ENCODE data around the gene PGF.

Gene PGF

DNA sequence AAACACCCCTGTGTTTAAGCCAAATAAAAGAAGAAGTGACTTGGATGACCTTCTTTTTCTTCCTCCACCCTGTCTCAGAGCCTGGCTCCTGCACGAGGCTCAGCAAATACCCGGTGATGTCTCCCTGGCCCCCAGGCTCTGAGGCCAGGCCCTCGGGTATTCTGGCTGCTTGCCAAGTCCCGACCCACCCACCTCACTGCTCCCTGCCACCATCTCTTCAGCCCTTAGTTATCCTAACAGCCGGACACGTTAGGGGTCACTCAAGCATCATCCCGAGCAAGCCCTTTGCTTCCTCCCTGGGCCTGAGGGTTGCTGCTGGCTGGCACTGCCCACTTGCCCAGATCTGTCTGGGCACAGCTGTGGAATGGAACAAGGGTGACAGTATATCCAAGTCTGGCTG, 39.6 kb downstream of the PGF start:
- no peak for DNase-seq

DNA sequence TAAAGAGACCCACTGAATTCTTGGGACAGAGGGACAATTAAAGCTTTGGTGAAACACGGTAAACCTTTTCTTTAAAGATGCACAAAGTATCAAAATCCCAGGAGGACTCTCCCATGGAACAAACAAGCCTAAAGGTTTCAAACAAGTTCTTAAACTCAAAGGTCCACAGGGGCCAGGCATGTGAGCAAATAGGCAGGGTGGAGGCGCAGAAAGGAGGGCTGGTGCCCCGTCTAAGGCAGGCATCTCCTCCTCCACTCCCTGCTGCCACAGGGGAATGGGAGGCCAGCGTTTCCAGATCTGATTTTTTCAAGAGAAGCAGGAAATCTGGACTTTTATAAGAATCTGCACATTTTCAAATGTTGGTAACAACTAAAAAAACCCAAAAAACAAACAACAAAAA, 40.0 kb downstream of the PGF start:
- DNase-seq: no peak

DNA sequence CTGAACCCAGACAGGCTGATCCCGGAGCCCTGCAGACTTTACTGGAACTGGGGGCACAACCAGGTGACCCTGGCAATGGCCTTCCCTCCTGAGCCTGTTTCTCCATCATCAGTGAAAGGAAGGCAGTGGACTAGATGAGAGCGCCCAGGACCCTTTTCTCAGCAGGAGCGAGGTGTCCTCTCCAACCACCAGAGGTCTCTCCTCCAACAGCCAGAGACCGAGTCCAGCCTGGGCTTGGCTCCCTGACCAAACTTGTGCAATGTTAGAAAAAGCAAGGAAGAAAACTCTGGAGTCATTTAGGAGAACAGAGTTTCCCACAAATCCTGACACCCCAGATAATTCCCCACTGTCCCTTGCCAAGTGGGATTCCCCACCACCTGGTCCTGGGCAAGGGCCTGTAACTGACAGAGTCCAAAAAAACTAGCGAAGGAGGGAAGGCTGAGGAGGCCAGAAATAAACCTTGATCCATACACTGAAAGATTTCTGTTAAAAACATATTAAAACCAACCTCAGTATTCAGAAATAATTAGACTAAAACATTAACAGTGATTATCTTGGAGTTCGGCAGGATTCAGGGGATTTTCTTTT, 41.3 kb downstream of the PGF start:
- DNase-seq: no peak

DNA sequence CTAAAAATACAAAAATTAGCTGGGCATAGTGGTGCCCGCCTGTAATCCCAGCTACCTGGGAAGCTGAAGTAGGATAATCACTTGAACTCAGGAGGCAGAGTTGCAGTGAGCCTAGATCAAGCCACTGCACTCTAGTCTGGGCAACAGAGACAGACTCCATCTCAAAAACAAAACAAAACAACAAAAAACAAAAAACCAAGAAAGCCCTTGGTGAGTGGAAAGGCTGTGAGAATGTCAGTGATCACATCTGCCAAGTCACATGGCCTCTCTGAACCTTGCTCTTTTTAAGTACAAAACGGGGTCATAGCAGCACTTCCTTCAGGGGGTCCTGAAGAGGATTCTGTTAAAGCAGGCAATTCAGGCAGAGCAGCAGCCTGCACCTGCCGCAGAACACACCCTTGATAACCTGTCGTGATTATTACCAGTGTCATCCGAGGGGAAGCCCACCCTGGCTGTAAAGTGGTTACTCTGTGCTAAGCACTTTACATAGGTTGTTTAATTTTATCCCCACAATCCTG, 41.9 kb downstream of the PGF start:
- DNase-seq: no peak

DNA sequence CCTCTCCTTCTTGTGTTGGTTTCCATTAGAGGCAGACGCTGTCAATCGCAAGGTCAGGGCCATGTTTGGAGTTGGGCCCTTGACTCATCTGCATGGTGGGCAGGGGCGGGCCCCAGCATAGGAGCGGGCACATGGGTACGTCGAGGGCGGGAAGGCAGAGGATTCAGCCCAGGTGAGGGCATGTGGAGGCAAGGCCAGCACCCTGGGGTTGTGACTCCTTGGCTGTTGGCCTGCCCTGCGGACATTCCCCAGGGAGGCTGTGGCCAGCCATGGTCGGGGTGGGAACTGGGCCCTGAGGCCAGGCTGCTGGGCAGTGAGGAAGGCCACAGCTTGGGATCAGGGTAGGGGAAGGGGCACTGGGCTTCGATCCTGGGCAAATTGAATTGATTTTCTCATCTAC, 42.6 kb downstream of the PGF start:
- no peak for DNase-seq

DNA sequence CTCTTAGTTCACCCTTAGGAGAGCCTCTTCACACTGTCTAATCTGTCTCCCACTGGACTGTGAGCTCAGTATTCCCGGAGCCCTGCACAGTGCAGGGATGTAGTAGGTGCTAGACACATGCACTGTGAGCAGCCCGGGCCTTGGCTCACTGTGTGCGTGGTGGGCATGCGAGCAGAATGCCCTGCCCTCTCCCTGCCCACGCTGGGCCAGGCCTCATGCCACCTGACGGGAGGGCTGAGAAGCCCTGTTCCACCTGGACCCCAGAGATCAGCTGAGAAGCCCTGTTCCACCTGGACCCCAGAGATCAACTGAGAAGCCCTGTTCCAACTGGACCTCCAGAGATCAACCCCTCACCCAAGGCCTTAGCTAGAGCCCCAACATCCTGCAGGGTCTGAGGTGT, 43.3 kb downstream of the PGF start:
- DNase-seq: no peak

DNA sequence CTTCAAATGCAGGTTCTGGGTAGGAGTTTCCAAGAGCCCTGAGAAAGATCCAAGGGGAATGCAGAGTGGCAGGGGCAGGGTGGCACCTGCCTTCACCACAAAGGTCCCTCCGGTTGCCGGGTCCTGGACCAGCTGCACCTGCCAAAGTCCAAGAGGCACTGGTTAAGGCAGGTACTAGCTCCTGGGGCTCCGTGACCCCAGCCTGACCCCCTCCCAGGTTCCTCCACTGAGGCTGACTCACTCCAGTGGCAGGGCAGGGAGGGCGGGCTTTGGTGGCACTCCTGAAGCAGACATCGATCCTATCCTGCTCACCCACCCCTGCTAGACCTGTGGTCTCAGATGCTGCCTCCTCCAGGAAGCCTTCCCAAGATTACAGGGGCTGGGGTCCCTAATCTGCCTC, 43.7 kb downstream of the PGF start:
- DNase-seq: no peak

DNA sequence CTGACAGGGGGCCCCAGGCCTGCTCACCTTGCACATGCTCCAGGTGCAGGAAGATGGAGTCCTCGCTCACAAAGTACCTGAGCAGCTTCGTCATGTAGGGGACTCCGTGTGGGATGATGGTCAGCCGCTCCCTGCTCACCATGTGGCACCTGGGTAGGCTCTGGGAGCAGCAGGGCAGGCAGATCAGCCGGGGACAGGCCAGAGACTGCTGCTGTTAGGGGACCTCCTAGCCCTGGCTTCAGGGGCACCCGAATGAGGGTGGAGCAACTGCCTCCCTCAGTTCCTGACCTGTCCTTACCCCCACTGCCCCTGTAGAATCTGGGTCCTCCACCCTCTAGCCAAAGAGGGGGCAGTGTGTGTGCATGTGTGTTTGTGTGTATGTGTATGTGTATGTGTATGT, 44.2 kb downstream of the PGF start:
- DNase-seq: no peak

DNA sequence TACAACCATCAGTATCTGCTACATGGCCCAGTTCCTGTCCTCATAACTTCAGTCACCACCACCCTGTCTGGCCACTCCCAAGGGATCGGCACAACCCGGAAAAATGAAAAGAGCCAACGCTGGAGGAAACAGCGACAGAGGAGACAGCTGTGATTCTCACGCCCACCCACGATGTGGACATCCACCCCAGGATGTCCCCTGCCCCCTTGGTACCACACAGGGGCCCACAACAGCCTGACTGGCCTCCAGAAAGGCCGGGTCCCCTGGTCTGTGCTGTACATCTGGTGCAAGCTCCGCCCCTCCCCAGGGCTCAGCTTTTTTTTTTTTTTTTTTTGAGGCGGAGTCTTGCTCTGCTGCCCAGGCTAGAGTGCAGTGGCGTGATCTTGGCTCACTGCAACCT, 44.8 kb downstream of the PGF start:
- no peak for DNase-seq

DNA sequence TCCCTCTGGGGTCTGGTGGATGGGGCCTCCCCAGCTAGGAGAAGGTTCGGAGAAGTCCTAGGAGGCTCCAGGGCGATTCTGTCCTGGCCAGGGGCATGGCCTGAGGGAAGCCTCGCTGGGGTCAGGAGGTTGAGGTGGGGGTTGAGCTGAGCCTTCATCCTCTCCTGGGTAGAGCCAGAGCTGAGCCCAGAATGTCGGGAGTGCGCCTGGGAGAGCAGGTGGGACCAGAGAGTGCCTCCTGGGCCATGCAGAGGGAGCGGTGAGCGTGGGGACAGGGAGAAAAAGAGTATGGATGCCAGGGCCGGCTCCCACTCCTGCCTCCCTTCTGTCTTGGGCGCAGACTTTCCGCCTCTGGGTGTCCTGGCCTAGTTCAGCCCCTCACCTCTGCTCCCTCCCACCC, 45.5 kb downstream of the PGF start:
- no peak for DNase-seq

DNA sequence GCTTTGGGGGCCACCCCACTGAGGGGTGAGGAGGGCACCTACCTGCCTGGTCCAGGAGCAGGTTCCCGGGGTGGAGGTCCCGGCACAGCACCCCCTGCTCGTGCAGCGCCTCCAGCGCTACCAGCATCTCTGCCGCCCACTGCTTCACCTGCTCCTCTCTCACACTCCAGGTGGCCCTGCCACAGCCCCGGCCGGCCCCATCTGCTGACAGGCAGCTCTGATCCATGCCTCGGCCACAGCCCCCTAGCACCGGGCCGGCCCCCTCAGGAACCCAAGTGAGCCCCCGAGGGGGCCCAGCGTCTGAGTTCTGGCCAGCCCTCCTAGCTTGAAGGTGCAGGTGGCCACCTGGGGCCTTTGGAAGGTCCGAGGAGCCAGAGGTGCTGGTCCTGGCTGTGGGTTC, 45.9 kb downstream of the PGF start:
- no peak for DNase-seq

DNA sequence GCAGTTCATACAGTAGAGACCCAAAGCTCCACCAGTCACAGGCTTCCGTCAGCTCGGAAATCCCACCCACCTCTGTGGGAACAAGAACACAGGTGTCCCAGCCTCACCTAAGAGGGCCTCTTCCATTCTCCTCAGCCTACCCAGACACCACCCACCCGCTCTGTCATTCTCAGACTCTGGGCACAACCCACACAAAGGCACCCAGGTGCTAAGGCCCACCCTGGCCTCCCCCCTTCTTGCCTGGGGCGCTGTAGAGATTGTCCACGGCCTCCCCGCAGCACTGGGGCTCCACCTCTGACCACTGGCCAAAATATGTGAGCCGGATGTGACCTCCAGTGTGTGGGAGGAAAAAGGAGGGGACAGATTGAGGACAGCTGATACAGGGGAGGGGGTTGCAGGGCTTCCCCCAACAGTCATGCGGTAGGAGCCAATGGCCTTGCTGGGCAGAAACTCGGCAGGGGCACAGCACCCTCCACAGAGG, 46.5 kb downstream of the PGF start:
- no peak for DNase-seq

DNA sequence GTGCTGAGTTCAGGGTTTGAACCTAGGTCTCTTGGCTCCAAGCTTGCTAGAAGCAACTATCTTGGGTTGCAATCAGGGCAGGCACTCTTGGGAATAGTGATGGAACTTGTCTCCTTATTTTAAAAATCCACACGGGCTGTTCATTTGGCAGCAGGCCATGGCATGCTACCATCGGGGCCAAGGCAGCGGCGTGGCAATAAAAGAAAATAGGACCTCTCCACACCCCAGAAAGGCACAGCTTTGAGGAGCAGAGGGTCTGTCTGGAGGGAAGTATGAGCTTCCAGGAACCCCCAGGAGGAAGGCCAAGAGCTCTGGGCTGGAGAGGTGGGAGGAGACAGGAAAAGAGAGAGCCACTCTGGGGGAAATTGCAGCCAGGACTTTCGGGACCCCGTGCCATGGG, 47.7 kb downstream of the PGF start:
- no peak for DNase-seq

DNA sequence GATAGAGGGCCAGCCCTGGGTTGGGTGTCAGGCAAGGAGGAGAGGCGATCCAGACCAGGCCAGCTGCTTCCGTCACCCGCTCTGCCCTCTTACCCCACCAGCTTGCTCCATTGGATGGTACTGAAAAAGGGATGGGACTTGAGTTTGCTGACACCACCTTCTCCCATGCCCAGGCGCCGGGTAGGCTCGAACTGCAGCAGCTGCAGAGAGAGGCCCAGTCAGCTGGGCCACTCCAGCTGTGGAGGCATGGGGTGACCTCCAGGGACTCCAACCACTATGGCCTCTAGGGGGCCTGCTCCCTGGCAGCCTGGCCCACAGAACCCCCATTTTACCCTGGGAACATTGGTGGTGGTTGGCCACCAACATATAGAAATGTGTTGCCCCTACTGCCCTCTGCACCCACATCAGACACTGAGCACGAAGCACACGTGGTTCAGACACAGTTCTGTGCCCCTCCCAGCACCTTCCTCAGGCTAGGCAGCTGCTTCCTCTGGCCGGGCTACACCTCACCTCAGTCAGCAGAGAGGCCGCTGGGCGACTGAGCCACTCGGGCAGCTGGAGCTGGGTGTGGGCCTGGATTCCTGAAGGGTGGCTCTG, 48.4 kb downstream of the PGF start:
- DNase-seq: no peak

DNA sequence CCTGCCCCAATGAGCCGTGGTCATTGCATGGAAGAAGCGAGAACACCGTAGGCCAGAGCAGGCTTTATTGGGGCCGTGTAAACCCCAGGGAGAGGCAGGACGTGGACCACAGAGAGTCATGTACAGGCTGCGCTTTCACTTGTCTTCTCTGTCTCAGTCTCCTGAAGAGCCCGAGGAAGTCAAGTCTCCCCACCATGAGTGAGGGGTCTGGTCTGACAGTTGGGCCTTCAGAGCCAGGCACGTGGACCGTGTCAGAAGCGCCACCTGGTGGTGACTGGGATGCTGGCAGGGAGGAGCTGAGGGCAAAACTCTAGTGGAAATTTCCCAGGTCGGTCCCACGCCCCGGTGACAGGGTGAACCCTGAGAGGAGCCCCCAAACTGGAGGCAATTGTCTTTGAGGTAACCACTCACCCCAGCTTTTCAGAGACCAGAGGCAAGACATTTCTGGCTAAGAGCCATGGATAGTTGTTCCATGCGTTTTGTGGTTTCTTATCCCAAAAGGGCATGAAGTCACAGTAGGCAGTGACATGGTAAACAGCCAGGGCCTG, 49.7 kb downstream of the PGF start:
- DNase-seq: peak; percentile 88

DNA sequence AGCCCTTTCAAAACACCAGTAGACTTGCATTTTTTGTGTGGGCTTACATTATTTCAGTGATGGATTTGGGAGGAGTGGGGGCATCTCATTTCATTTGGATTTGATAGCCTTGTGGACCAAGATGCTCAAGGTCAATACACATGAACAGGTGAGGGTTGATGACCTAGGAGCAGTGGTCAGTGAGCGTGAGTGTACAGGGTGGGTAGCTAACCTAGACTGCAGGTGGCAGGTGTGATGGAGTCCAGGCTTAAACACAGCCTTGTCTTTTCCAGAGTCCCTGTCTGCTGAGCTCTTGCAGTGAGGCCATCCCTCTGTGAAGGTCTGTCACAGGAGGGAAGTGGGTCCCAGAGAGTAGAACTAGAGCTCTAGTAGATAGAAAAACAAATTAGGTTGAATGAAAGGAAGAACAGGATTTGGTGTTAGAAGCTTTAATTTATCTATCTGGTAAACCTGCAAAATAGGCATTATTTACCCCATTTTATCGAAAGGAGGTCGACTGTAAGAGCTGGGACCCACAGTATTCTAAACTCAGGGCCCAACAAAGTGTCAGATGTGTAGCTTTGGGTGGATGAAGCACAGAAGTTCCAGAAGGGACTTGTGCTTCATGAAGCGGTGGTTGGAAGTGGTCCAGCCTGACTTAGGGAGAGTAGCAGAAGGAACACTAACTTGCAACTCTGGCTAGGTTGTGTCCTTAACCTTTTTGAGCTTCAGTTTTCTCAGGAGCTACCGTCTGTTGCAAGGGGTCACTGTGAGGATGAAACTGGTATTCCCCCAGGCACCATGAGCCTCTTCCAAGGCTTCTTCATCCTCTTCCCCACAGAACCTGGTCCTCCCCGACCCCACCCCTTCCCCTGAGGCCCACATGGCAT, 50.5 kb downstream of the PGF start:
- DNase-seq: no peak

DNA sequence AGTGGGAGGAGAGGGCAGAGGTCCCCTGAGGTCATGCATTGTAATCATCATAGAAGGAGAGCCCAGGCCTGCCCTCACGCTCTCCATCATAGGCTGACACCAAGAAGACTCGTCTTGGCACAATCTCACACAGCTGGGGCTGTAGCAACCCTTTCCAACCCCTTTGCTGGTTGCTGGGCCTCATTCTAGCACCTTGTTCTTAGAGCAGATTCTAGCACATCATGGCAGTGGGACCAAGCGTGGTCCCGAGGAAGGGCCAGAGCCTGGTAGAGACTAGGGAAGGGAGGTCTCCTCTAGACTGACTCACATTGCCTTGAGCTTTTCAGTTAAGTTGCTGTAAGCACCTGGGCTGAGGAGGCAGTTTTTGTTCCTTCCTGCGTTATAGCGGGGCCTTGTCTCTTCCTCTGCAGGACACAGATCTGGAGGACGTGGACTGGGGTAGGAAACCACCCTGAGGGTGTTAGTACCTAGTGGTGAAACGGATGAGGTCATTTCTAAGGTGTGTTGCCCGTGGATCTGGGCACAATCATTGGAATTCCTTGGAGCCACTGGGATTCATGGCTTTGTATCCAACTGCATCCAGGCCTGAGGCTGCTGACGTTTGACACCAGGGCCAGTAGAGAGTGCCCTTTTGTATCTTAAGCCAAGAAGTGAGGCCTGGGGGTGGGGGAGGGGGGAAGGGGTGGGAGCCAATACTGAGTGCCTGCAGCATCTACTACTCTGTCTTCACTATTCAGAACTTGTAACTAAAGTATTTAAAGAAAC, 52.3 kb downstream of the PGF start:
- no peak for DNase-seq

DNA sequence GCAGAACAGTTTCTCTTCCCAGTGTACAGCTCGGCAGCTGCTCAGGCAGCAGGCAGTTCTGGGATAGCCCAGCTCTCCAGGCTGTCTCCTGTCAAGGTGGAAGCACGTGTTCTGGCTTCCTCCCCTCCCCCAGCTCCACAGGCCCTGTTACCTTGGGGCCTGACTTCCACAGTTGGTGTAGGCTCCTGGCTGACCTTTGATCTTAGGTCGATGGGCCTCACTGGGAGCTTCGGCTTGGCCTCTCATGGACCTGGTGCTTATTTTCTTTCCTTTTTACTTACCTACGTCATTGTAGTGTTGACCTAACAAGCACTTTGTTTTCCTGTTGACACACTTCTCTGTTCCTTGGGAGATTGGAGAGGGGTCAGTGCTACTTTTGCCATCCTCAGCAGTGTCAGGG, 56.7 kb downstream of the PGF start:
- no peak for DNase-seq

DNA sequence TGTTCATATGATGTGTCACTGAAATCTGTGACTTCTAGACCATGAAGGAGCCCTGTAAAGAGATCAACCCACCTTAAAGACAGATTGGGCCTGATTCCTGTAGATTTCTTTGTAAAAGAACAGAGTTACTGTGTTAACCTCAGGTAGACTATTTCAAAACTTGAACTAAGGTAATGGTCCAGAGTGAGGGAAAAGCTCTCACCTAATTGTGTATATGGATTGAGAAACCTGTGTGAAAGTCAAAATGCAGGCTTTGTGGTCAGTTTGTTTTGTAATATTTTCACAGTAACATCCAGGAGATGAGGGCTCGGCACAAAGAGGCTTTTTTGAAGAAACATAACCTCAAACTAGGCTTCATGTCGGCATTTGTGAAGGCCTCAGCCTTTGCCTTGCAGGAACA, 57.3 kb downstream of the PGF start:
- DNase-seq: no peak

DNA sequence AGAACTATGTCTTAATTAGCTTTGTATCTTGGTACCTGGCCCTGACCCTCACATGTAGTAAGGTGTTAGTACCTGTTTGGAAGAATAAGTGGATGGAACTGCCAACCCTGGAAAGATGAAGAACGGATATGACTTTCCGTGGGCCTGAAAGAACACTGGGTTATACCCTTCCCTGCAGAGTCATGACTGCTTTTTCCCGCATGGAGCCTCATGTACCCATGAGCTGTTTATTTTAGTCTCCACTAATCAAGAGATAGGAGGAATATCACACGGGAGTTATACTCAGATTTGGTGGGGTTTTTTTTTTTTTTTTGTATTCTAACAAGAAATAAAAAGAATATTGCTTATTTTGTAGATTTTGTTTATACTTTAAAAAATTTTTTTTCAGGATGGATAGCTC, 57.8 kb downstream of the PGF start:
- DNase-seq: no peak

DNA sequence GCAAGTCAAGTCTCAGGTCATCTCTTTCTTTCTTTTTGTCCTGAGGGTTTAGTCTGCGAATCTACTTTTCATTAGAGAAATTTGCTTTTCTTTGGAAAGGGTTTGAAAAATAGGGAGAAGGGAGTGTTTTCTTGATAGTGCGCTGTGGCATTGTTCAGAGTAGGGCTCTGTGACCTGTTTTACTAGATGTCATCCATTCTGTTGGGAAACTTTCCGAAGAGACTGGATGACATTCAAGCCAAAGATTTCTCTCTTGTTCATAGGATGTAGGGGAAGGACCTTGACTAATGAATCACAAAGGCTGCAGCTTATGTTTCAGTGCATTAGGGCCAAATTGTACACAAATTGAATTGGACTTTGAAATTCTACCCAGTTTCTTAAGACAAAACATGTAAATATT, 59.0 kb downstream of the PGF start:
- DNase-seq: no peak

DNA sequence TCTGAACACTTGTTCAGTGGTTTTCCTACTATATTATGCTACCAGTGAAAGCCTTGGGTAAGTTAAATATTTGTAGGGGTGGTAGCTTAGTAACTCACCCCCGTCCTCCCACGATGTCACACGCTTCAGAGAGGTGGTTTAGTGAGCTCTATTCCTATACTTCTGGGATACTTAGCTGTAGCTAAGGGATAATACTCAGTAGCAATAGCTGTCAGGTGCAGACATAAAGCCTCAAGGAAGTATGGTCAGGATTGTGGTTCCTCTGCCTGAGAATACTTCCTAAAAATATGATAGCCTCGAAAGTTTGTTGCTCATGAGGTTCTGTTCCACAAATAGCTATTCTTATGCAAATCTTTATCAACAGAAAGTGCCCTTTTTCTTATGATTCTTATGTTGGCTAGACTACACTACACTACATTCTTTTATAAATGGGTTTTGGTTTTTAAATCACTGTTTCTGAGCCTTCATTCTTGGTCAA, 61.7 kb downstream of the PGF start:
- DNase-seq: no peak

DNA sequence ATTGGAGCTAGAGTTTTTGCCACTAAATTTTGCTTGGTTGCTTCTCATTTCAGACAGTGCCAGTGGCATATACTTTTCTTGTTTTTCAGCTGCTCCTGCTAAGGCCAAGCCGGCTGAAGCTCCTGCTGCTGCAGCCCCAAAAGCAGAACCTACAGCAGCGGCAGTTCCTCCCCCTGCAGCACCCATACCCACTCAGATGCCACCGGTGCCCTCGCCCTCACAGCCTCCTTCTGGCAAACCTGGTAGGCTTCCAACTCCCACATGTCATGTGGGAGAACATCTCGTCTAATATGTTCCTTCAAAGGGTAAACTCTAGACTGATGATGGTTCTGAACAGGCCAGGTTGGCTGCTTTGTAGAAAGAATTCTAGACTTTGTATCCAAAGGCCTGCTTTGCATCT, 62.7 kb downstream of the PGF start:
- DNase-seq: no peak
